Naive thymus-derived CD8-positive, alpha-beta T cell (primary cell): ENCODE data around the gene PKD1L1. TPM values are rescaled to one million over a fixed set of nuclear protein-coding genes. Genes with fewer than 3 reads are reported as not detected.

ENCODE experiments used
- ATAC-seq, 2 donors: fragments of 150-1000 bp; cut with Tn5 transposase in 1 of 2; sonication (Bioruptor Pico), chemical (Tn5 transposase) in 1 of 2; 1 replicate in 1 of 2; 2 replicates in 1 of 2; pipeline ENCODE4 v1.10.0; 2021; ENCODE audit warnings: mild to moderate bottlenecking in 2 of 2, moderate library complexity in 2 of 2
- POLR2A ChIA-PET: fragments of 350-600 bp; sonication (Branson Sonifier 250); formaldehyde crosslinking; loops from one replicate; lab custom pipeline; 2021; ENCODE audit warnings: antibody characterized with exemption; lab: Charles Lee
- DNase-seq, 10 donors: peaks; one replicate each; pipeline versions ENCODE4 v3.0.0 to v3.0.0-alpha.2; 2020 to 2022
- H3K27ac Mint-ChIP-seq, 10 donors: one replicate each; pipeline ENCODE4 v1.8.0; 2020 to 2022; ENCODE audit warnings: mild to moderate bottlenecking in 10 of 10, mixed read lengths in 10 of 10, moderate library complexity in 4 of 10, inconsistent platforms in 1 of 10
- H3K27me3 Mint-ChIP-seq, 5 donors: one replicate each; pipeline ENCODE4 v1.8.0; 2021 to 2022; ENCODE audit warnings: mixed read lengths in 5 of 5
- H3K36me3 Mint-ChIP-seq, 3 donors: one replicate each; pipeline ENCODE4 v1.8.0; 2020 to 2022; ENCODE audit warnings: mixed read lengths in 3 of 3, mild to moderate bottlenecking in 2 of 3, inconsistent platforms in 1 of 3
- H3K4me1 Mint-ChIP-seq, 4 donors: one replicate each; pipeline ENCODE4 v1.8.0; 2021 to 2022; ENCODE audit warnings: mixed read lengths in 4 of 4
- H3K4me3 Mint-ChIP-seq, 10 donors: one replicate each; pipeline ENCODE4 v1.8.0; 2020 to 2022; ENCODE audit warnings: mild to moderate bottlenecking in 10 of 10, mixed read lengths in 10 of 10, moderate library complexity in 6 of 10, inconsistent platforms in 1 of 10
- H3K9me3 Mint-ChIP-seq, 9 donors: one replicate each; pipeline ENCODE4 v1.8.0; 2020 to 2022; ENCODE audit warnings: mixed read lengths in 9 of 9, mild to moderate bottlenecking in 3 of 9, inconsistent platforms in 1 of 9, moderate library complexity in 1 of 9
- polyA plus RNA-seq, 3 donors: library from polyadenylated mRNA; unstranded; fragments of 300-500 nt; fragmentation: Illumina TruSeq; gene quantifications; one replicate each; pipeline ENCODE4 v1.2.3, GENCODE V29; 2021
- total RNA-seq, 8 experiments: library from RNA in 2 of 8; stranded (reverse) in 2 of 8; gene quantifications; one replicate each; pipeline ENCODE4 v1.2.3 and lab custom pipeline; 2021 to 2026

The PKD1L1 gene
- total and polyA plus RNA-seq, 5 experiments from 2014 or later: 0.07 to 0.78 (median 0.37) TPM; not detected in 1

GRCh38 chr7:47875998-47876744, 72.1 kb downstream of the PKD1L1 start:
- Mint-ChIP-seq H3K36me3 (no peaks in the 10 kb centered on the region), H3K4me1 (no peaks in the 10 kb centered on the region), H3K27me3 (no peaks in the 10 kb centered on the region), H3K4me3 (no peak overlapping the region), H3K9me3 (no peaks in the 10 kb centered on the region), H3K27ac (peak overlapping the region in 1 of 10 donors; percentile 7)
- DNase-seq (no peak), ATAC-seq (no peak)
- POLR2A ChIA-PET: no interaction called here

- Mint-ChIP-seq H3K27ac (no peak overlapping the region), H3K27me3 (no peaks in the 10 kb centered on the region), H3K9me3 (no peaks in the 10 kb centered on the region), H3K4me1 (no peaks in the 10 kb centered on the region), H3K4me3 (no peak overlapping the region), H3K36me3 (no peaks in the 10 kb centered on the region)
- POLR2A ChIA-PET: no interaction called here
- ATAC-seq (no peak), DNase-seq (no peak)
These were observed 72.9 kb downstream of the PKD1L1 start for GRCh38 chr7:47875406-47875805.

- no peaks in the 10 kb centered on the region for H3K36me3 Mint-ChIP-seq
- H3K4me3 Mint-ChIP-seq: no peak overlapping the region
- POLR2A ChIA-PET: no interaction called here
- no peaks in the 10 kb centered on the region for H3K4me1 Mint-ChIP-seq
- H3K27ac Mint-ChIP-seq: no peak overlapping the region
- ATAC-seq (no peak), DNase-seq (no peak)
- H3K9me3 Mint-ChIP-seq: no peaks in the 10 kb centered on the region
- no peaks in the 10 kb centered on the region for H3K27me3 Mint-ChIP-seq
These were observed 74.5 kb downstream of the PKD1L1 start for GRCh38 chr7:47873762-47874161.

GRCh38 chr7:47867286-47867685, 81.0 kb downstream of the PKD1L1 start:
- POLR2A ChIA-PET: no interaction called here
- no peaks in the 10 kb centered on the region for H3K27me3 Mint-ChIP-seq
- H3K36me3 Mint-ChIP-seq: no peaks in the 10 kb centered on the region
- no peak for ATAC-seq
- no peak for DNase-seq
- H3K27ac Mint-ChIP-seq: no peak overlapping the region
- no peaks in the 10 kb centered on the region for H3K4me1 Mint-ChIP-seq
- no peak overlapping the region for H3K4me3 Mint-ChIP-seq
- no peaks in the 10 kb centered on the region for H3K9me3 Mint-ChIP-seq

- H3K4me3 Mint-ChIP-seq: no peak overlapping the region
- POLR2A ChIA-PET: interaction anchor here (0.6 kb wide), 1 partner anchor 68 kb away, joined by 3 read pairs; no protein-coding TSS in a partner anchor
- H3K4me1 Mint-ChIP-seq: no peaks in the 10 kb centered on the region
- peaks cover 0 to 2% (median 0%) of the 10 kb centered on the region in 5 donors for H3K27me3 Mint-ChIP-seq
- H3K27ac Mint-ChIP-seq: no peak overlapping the region
- H3K36me3 Mint-ChIP-seq: no peaks in the 10 kb centered on the region
- no peak for DNase-seq
- no peak for ATAC-seq
- H3K9me3 Mint-ChIP-seq: no peaks in the 10 kb centered on the region
These were observed 82.1 kb downstream of the PKD1L1 start for GRCh38 chr7:47866120-47866519.

GRCh38 chr7:47852330-47853245, 95.7 kb downstream of the PKD1L1 start:
- Mint-ChIP-seq H3K27ac (no peak overlapping the region), H3K27me3 (no peaks in the 10 kb centered on the region), H3K9me3 (no peaks in the 10 kb centered on the region), H3K4me1 (no peaks in the 10 kb centered on the region), H3K4me3 (no peak overlapping the region), H3K36me3 (no peaks in the 10 kb centered on the region)
- no peak for DNase-seq
- POLR2A ChIA-PET: no interaction called here
- ATAC-seq: no peak

GRCh38 chr7:47847207-47847606, 101.1 kb downstream of the PKD1L1 start:
- H3K4me1 Mint-ChIP-seq: peaks cover 0 to 1% (median 0%) of the 10 kb centered on the region in 4 donors
- no peak overlapping the region for H3K4me3 Mint-ChIP-seq
- no peaks in the 10 kb centered on the region for H3K9me3 Mint-ChIP-seq
- no peak overlapping the region for H3K27ac Mint-ChIP-seq
- H3K36me3 Mint-ChIP-seq: peaks cover 0 to 3% (median 0%) of the 10 kb centered on the region in 3 donors
- no peak for DNase-seq
- H3K27me3 Mint-ChIP-seq: peaks cover 0 to 3% (median 0%) of the 10 kb centered on the region in 5 donors
- POLR2A ChIA-PET: no interaction called here
- no peak for ATAC-seq

- Mint-ChIP-seq H3K9me3 (no peaks in the 10 kb centered on the region), H3K36me3 (peaks cover 0 to 3% (median 0%) of the 10 kb centered on the region in 3 donors), H3K27ac (no peak overlapping the region), H3K4me1 (peaks cover 0 to 1% (median 0%) of the 10 kb centered on the region in 4 donors), H3K27me3 (peaks cover 0 to 3% (median 0%) of the 10 kb centered on the region in 5 donors), H3K4me3 (no peak overlapping the region)
- no peak for ATAC-seq
- POLR2A ChIA-PET: no interaction called here
- no peak for DNase-seq
These were observed 102.0 kb downstream of the PKD1L1 start for GRCh38 chr7:47846138-47846836.

GRCh38 chr7:47844311-47844710, 104.0 kb downstream of the PKD1L1 start:
- peaks cover 0 to 1% (median 0%) of the 10 kb centered on the region in 4 donors for H3K4me1 Mint-ChIP-seq
- DNase-seq (no peak), ATAC-seq (no peak)
- H3K36me3 Mint-ChIP-seq: peaks cover 0 to 3% (median 0%) of the 10 kb centered on the region in 3 donors
- H3K4me3 Mint-ChIP-seq: no peak overlapping the region
- POLR2A ChIA-PET: no interaction called here
- no peaks in the 10 kb centered on the region for H3K9me3 Mint-ChIP-seq
- H3K27me3 Mint-ChIP-seq: peaks cover 0 to 3% (median 0%) of the 10 kb centered on the region in 5 donors
- no peak overlapping the region for H3K27ac Mint-ChIP-seq

GRCh38 chr7:47843291-47843690, 105.0 kb downstream of the PKD1L1 start:
- Mint-ChIP-seq H3K4me1 (peaks cover 0 to 1% (median 0%) of the 10 kb centered on the region in 4 donors), H3K9me3 (no peaks in the 10 kb centered on the region), H3K27ac (peak overlapping the region in 1 of 10 donors; percentile 15), H3K4me3 (no peak overlapping the region), H3K27me3 (peaks cover 0 to 3% (median 0%) of the 10 kb centered on the region in 5 donors), H3K36me3 (peaks cover 0 to 3% (median 0%) of the 10 kb centered on the region in 3 donors)
- POLR2A ChIA-PET: no interaction called here
- ATAC-seq: no peak
- DNase-seq: no peak

GRCh38 chr7:47839381-47839780, 108.9 kb downstream of the PKD1L1 start:
- Mint-ChIP-seq H3K4me3 (no peak overlapping the region), H3K4me1 (peaks cover 0 to 1% (median 0%) of the 10 kb centered on the region in 4 donors), H3K27ac (no peak overlapping the region), H3K36me3 (no peaks in the 10 kb centered on the region), H3K27me3 (peaks cover 0 to 3% (median 2%) of the 10 kb centered on the region in 5 donors), H3K9me3 (no peaks in the 10 kb centered on the region)
- ATAC-seq (no peak), DNase-seq (no peak)
- POLR2A ChIA-PET: no interaction called here

- Mint-ChIP-seq H3K27me3 (peaks cover 0 to 2% (median 0%) of the 10 kb centered on the region in 5 donors), H3K4me3 (no peak overlapping the region), H3K27ac (no peak overlapping the region), H3K4me1 (peaks cover 0 to 7% (median 0%) of the 10 kb centered on the region in 4 donors), H3K9me3 (no peaks in the 10 kb centered on the region), H3K36me3 (no peaks in the 10 kb centered on the region)
- no peak for ATAC-seq
- DNase-seq: no peak
- POLR2A ChIA-PET: no interaction called here
These were observed 110.4 kb downstream of the PKD1L1 start for GRCh38 chr7:47837826-47838225.
